Measurements from ENCODE around the gene C1QTNF6.
A peak's percentile ranks its signal among the peaks of the same experiment; 100 is the strongest.

Gene C1QTNF6

DNA sequence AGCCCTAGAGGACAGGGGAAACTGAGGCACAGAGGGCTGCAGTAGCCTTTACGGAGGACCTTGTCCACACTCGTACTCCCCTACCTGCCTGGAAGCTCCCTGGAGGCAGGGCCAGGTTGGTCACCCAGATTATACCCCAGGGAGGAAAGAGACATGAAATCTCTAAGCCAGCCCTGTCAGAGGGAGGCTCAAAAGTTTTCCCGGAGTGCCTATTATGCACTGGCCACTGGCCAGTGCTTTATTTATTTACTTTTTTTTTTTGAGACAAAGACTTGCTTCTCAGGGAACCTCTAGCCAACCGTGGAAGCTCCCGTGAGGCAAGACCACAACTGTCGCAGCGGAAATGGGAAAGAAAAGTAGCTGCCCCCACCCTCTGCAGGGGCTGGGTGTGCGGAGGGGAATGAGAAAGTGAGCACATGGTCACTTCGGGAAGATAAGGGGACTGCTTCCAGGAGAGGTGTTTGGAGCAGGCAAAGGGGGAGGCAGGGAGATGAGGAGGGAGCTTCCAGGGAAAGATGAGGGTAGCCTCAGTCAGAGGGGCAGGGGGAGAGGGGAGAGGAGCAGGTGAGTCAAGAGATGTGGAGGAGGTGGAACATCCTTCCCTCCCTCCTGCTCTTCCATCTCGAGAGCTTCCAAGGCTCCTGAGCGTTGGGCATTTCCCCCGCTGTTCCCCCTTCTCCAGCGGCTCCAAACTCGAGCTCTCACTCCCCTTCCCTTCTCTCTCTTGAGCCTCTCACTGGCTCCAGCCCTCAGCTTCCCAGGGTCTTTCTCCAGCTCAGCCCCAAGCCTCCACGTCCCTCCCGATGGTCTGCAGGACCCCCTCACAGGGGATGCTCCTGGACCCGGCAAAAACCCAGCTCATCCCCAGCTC, 42.6 kb downstream of the C1QTNF6 start:
- no peak for DNase-seq (ENCODE audit: low read depth)
- no peak overlapping the region for H3K4me3 ChIP-seq (ENCODE audit: low read depth, low read length)
- no peak for TF ChIP-seq CTCF (IDR thresholded peaks at IDR 0.05; ENCODE audit: insufficient read depth, low read depth, low read length, missing control alignments)

DNA sequence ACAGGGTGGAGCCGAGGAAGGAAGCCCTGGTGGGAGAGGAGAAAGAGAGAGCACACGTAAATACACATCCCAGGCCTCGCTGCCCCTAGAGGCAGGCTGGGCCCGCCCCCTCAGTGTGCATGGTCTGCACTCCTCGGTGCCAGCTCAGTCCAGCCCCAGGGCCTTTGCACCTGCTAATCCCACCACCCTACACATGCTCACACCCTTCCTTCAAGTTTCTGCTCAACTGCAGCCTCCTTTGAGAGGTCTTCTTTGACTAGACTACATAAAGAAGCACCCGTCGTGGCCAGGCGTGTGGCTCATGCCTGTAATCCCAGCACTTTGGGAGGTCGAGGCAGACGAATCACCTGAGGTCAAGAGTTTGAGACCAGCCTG, 43.9 kb downstream of the C1QTNF6 start:
- no peak overlapping the region for H3K4me3 ChIP-seq (ENCODE audit: low read depth, low read length)
- DNase-seq (ENCODE audit: low read depth), result no peak
- no peak for TF ChIP-seq CTCF (IDR thresholded peaks at IDR 0.05; ENCODE audit: insufficient read depth, low read depth, low read length, missing control alignments)

- no peak overlapping the region for H3K4me3 ChIP-seq (ENCODE audit: low read depth, low read length)
- no peak for DNase-seq (ENCODE audit: low read depth)
- TF ChIP-seq CTCF (IDR thresholded peaks at IDR 0.05; ENCODE audit: insufficient read depth, low read depth, low read length, missing control alignments), result no peak
Measured at GRCh38 chr22:37141971-37142370, 46.1 kb downstream of the C1QTNF6 start.

GRCh38 chr22:37141476-37141875, 46.6 kb downstream of the C1QTNF6 start:
- DNase-seq (ENCODE audit: low read depth), result no peak
- TF ChIP-seq CTCF (IDR thresholded peaks at IDR 0.05; ENCODE audit: insufficient read depth, low read depth, low read length, missing control alignments), result no peak
- no peak overlapping the region for H3K4me3 ChIP-seq (ENCODE audit: low read depth, low read length)

- no peak for DNase-seq (ENCODE audit: low read depth)
- no peak for TF ChIP-seq CTCF (IDR thresholded peaks at IDR 0.05; ENCODE audit: insufficient read depth, low read depth, low read length, missing control alignments)
- no peak overlapping the region for H3K4me3 ChIP-seq (ENCODE audit: low read depth, low read length)
Measured at GRCh38 chr22:37140686-37141323, 47.2 kb downstream of the C1QTNF6 start.

GRCh38 chr22:37139762-37140161, 48.3 kb downstream of the C1QTNF6 start:
- TF ChIP-seq CTCF (IDR thresholded peaks at IDR 0.05; ENCODE audit: insufficient read depth, low read depth, low read length, missing control alignments), result no peak
- DNase-seq (ENCODE audit: low read depth), result peak; percentile 45
- no peak overlapping the region for H3K4me3 ChIP-seq (ENCODE audit: low read depth, low read length)

Data from GM12865 (cell line).